Stimulated activated CD8-positive, alpha-beta memory T cell treated with anti-CD3 and anti-CD28 coated beads, Interleukin-4, amount 100 ng/mL, for 4 hours (primary cell): ENCODE measurements around the gene TPBG.
"Not testable (repeated sequence)": the region's sequence is repeated elsewhere in the genome, so short reads cannot be mapped to it uniquely, and the experiment has no call there.

ENCODE experiments used
- DNase-seq, 2 donors: peaks; one replicate each; pipeline ENCODE4 v3.0.0-alpha.2; 2020; ENCODE audit warnings: low read depth in 2 of 2, low spot score in 1 of 2

Gene TPBG

GRCh38 chr6:82372656-82373055 lies 9.0 kb downstream of the TPBG start:
- no peak for DNase-seq

DNA sequence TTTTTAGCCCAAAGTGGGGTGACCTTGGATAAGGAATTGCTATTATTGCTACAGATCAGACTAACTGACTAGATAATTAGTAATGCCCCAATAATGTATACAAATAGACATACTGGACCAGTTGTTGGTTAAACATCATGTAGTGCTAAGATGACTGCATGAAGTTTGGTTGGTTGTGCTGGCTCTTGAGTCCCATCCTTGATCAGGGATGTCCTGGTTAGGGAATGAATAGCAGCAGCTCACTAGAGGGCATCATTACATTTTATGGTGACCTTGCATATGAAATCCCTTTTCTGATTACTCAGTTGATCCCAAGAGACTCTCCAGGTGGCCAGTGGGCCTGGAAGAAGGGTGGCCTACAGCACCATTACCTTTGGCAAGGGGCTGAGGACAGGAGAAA lies 10.9 kb downstream of the TPBG start:
- DNase-seq = no peak

DNA sequence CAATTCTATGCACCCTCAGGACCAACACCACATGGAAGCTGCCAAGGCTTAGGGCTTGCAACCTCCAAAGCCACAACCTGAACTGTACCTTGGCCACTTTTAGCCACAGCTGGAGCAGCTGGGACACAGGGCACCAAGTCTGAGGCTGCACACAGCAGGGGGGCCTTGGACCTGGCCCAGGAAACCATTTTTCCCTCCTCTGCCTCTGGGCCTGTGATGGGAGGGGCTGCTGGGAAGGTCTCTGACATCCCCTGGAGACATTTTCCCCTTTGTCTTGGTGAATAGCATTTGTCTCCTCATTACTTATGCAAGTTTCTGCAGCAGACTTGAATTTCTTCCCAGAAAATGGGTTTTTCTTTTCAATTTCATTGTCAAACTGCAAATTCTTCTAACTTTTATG lies 13.0 kb downstream of the TPBG start:
- no peak for DNase-seq

- no peak for DNase-seq
Measured at GRCh38 chr6:82380566-82381185, 17.1 kb downstream of the TPBG start.

- no peak for DNase-seq
Measured at GRCh38 chr6:82381278-82381677, 17.7 kb downstream of the TPBG start.

DNA sequence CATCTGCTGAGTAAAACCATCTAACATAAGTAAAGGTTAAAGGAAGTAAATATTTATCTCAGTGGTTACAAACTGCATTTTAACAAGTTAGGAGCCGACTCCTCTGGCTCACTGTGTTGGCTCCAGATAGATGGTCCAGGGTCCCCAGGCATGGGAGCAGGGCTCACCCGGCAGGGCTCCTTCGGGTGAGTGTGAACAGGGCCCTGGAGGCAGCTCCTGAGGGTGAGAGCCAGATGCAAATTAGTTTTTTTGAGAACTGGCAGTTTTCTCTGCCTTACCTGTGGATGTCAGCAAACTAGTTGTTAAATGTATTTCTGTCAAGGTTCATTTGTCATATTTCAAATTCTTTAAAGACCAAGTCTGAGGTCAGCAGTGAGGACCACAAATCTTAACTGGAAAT lies 21.5 kb downstream of the TPBG start:
- DNase-seq = no peak

DNA sequence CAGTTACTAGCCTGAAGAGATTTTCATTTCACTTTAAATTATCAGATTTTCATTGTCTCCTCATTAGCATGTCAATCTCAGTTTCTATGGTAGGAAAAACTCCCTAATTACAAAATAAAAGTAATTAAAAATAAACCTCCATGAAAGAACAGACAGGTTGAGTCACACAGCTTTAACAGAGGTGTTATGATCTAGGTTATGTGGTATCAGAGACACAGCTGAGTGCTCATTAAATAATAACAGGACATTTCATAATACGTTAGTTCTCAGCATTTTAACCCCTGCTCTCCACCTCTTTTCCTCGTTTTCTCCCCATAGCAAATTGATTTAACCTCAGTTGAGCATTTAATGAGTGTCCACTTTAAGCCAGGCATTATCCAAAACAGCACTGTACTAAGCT lies 21.9 kb downstream of the TPBG start:
- DNase-seq = no peak

- no peak for DNase-seq
Measured at GRCh38 chr6:82385961-82386360, 22.3 kb downstream of the TPBG start.

DNA sequence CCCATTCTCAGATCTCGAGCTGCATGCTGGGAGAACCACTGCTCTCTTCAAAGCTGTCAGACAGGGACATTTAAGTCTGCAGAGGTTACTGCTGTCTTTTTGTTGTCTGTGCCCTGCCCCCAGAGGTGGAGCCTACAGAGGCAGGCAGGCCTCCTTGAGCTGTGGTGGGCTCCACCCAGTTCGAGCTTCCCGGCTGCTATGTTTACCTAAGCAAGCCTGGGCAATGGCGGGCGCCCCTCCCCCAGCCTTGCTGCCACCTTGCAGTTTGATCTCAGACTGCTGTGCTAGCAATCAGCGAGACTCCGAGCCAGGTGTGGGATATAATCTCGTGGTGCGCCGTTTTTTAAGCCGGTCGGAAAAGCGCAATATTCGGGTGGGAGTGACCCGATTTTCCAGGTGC lies 31.2 kb downstream of the TPBG start:
- DNase-seq = not testable (repeated sequence)

- no peak for DNase-seq
Measured at GRCh38 chr6:82396964-82397751, 33.5 kb downstream of the TPBG start.

- no peak for DNase-seq
Measured at GRCh38 chr6:82397962-82398692, 34.5 kb downstream of the TPBG start.

DNA sequence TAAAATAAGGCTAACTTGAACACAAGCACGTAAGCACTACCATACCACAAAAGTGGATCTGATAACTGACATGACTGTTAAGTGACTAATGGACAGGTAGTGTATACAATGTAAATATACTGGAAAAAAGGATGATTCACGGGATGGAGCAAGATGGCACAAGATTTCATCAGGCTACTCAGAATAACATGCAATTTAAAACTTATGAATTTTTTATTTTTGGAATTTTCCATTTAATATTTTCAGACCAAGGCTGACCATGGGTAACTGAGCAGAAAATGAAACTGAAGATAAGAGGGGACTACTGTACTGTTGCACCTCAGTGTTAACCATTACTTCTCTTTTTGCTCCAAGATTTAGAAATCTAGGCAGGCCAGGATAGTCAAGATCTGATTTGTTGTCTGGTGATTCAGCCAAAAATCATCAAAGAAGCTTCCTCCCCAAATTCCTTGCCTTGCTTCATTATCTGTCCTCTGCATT lies 45.4 kb downstream of the TPBG start:
- no peak for DNase-seq

DNA sequence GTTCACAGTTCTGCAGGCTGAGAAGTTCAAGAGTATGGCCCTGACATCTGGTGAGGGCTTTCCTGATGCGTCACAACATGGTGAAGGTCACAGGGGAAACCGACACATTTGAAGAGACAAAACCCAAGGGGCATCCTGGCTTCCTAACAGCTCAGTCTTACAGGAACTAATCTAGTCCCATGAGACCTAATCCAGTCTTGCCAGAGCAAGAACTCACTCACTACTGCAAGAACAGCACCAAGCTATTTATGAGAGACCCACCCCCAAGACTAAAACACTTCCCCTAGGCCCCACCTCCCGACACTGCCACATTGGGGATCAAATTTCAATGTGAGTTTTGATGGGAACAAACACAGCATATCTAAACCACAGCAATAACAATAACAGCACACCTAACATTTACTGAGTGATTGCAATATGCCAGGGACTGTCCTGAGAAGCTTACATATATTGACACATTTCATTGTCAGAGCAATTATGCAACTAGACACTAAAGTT lies 46.6 kb downstream of the TPBG start:
- DNase-seq = no peak

DNA sequence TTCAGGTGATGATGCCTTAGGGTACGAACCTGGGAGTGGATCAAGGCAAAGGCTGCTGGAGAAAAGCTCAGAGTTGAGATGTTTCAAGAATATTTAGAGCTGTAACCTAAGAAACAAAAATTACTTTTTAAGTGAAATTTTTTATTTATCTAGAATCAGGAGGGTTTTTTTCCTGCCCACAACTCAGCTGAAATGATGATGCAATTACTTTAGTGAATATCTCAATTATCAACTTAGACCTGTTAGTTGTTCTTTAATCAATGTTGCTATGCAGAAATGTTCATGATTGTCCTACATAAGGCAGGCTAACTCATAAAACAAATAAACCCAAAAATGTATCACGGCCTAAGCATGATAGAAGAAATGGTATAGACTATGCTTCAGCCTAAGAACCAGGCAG lies 50.3 kb downstream of the TPBG start:
- no peak for DNase-seq

- DNase-seq = no peak
Measured at GRCh38 chr6:82415820-82416219, 52.2 kb downstream of the TPBG start.

DNA sequence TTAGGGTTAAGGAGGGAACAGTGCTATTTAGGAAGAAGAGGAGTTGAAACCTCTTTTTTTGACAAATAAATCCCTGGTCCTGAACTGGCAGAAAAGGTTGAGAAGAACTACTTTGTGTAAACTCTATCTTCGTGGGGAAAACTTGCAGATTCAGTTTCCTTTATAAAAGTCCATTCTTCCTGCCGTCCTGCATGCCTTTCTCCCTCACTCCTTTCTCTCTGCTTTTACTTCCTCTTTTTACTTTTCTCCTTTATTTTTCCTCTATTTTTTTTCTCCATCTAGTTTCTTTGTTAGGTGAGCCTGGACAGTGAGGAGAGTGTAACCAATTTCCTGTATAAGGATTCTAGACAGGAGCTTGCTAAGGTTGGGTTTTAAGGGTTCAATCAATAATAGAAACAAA lies 52.7 kb downstream of the TPBG start:
- DNase-seq = no peak
